Measurements from ENCODE around the gene GBP1. TPM values are rescaled to one million over a fixed set of nuclear protein-coding genes. Genes with fewer than 3 reads are reported as not detected.
"Not testable (repeated sequence)": the region's sequence is repeated elsewhere in the genome, so short reads cannot be mapped to it uniquely, and the experiment has no call there.

The GBP1 gene
- total RNA-seq, 2 experiments from 2014 or later = 141 to 144 TPM

DNA sequence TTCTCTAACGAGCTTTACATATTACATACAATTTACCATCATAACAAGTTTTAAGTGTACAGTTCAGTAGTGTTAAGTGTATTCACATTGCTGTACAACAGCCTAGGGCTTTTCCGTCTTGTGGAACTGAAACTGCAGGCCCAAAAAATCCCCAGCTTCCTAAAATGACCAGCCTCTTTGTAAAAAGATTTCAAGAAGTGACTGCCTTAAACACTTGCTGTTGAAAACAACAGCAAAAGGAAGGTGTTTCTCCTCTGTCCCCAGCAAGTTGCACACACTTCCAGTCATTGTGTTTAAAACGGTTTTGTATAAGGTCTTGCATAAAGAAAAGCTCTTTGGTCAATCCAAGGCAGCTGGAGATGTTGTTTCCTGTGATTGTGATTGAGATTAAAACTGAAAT lies 16.0 kb upstream of the GBP1 start:
- H3K9me3 Mint-ChIP-seq = peaks cover 21% of the 10 kb centered on the region
- H3K27ac Mint-ChIP-seq = no peak overlapping the region
- H3K36me3 Mint-ChIP-seq (ENCODE audit: low read depth) = peaks cover 16% of the 10 kb centered on the region
- H3K27me3 Mint-ChIP-seq = no peaks in the 10 kb centered on the region
- POLR2A ChIA-PET = no interaction called here
- H3K4me3 Mint-ChIP-seq = no peak overlapping the region
- no peak for DNase-seq
- peaks cover 6% of the 10 kb centered on the region for H3K4me1 Mint-ChIP-seq
- CTCF ChIA-PET = interaction anchor here (1.5 to 2.5 kb wide), 2 partner anchors 11 to 371 kb away, joined by 3 to 8 read pairs; no protein-coding TSS in a partner anchor

DNA sequence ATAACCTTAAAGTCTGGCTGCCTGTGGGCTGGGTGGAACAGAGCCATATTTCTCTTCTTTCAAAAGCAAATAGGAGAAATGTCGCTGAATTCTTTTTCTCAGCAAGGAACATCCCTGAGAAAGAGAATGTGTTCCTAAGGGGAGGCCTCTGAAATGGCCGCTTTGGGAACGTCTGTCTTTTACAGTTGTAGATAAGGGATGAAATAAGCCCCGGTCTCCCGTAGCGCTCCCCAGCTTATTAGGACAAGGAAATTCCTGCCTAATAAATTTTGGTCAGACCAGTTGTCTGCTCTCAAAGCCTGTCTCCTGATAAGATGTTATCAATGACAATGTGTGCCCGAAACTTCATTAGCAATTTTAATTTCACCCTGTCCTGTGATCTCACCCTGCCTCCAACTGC lies 15.1 kb upstream of the GBP1 start:
- CTCF ChIA-PET = interaction anchor here (2.5 kb wide), 1 partner anchor 10 kb away, joined by 8 read pairs; no protein-coding TSS in a partner anchor
- H3K27ac Mint-ChIP-seq, H3K4me3 Mint-ChIP-seq, DNase-seq, H3K27me3 Mint-ChIP-seq, H3K4me1 Mint-ChIP-seq, POLR2A ChIA-PET: not testable (repeated sequence)
- H3K36me3 Mint-ChIP-seq (ENCODE audit: low read depth) = peaks cover 19% of the 10 kb centered on the region
- peaks cover 23% of the 10 kb centered on the region for H3K9me3 Mint-ChIP-seq

DNA sequence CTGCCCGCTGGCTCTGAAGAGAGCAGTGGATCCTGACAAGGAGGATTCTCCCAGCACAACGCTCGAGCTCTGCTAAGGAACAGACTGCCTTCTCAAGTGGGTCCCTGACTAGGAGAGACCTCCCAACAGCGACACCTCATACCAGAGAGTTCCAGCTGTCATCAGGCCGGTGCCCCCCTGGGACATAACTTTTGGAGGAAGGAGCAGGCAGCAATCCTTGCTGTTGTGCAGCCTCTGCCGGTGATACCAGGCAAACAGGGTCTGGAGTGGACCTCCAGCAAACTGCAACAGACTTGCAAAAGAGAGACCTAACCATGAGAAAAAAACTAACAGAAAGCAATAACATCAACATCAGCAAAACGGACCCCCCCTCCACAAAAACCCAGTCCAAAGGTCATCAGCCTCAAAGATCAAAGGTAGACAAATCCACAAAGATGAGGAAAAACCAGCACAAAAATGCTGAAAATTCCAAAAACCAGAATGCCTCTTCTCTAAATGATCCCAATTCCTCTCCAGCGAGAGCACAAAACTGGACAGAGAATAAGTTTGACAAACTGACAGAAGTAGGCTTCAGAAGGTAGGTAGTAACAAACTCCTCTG lies 7.6 kb upstream of the GBP1 start:
- H3K27ac Mint-ChIP-seq, DNase-seq, CTCF ChIA-PET, H3K4me3 Mint-ChIP-seq, H3K27me3 Mint-ChIP-seq: not testable (repeated sequence)
- Mint-ChIP-seq H3K36me3 (ENCODE audit: low read depth) (peaks cover 34% of the 10 kb centered on the region), H3K9me3 (peaks cover 29% of the 10 kb centered on the region), H3K4me1 (peaks cover 23% of the 10 kb centered on the region)
- POLR2A ChIA-PET = interaction anchor here (1.3 kb wide), 1 partner anchor 50 kb away, joined by 4 read pairs; the partner anchor contains the start of gene GBP3

DNA sequence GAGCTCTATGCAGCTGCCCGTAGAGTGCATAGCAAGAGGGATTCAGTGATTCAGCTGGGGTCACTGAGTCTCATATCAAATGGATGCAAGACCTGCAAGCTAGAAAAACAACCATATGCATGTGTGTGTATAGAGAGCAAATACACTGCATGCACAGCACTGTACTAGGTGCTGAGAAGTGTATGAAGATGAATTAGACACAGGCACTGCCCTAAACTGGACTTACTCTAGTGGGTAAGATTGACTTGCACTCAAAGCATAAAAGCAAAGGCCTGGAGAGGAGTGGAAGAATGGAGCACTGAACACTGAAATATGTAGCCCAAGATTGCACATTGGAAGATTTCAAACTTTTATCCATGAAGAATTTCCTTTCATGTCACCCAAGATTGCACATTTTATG lies 5.5 kb upstream of the GBP1 start:
- POLR2A ChIA-PET = interaction anchor here (0.8 to 3.0 kb wide), 6 partner anchors 29 to 538 kb away, joined by 3 to 13 read pairs (median 6); partner anchors contain the start of genes GBP2 and GBP3
- H3K4me3 Mint-ChIP-seq = peak overlapping the region; percentile 81

DNA sequence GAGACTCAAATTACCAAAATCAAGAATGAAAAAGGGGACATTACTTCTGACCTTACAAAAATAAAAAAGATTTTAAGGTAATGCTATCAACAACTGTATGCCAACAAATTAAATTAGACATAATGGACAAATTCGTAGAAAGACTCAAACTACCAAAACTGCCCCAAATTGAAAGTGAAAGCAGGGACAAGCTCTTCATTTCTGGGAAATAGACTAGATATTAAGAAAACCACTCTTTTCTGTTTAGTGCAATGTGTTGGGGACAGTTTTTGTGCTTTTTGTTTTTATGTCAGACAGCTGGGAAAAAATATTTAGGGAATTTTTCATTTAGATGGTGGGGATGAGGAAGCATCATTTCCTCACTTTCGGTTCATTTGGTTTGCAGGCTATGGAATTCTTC lies 4.9 kb upstream of the GBP1 start:
- peaks cover 20% of the 10 kb centered on the region for H3K9me3 Mint-ChIP-seq
- peaks cover 31% of the 10 kb centered on the region for H3K4me1 Mint-ChIP-seq
- peaks cover 3% of the 10 kb centered on the region for H3K27me3 Mint-ChIP-seq
- peak overlapping the region; percentile 81 for H3K4me3 Mint-ChIP-seq
- H3K36me3 Mint-ChIP-seq (ENCODE audit: low read depth) = peaks cover 24% of the 10 kb centered on the region
- H3K27ac Mint-ChIP-seq = peak overlapping the region; percentile 75
- CTCF ChIA-PET = interaction anchor here (0.9 to 2.9 kb wide), 6 partner anchors 11 to 241 kb away, joined by 3 to 10 read pairs (median 4); partner anchors contain the start of gene GBP2
- POLR2A ChIA-PET = interaction anchor here (0.8 to 3.0 kb wide), 8 partner anchors 17 to 539 kb away, joined by 3 to 13 read pairs (median 4); partner anchors contain the start of genes GBP2 and GBP3
- DNase-seq = no peak

More for the DNA sequence above, 5.5 kb upstream of the GBP1 start:
- H3K36me3 Mint-ChIP-seq (ENCODE audit: low read depth) = peaks cover 26% of the 10 kb centered on the region
- peak overlapping the region; percentile 75 for H3K27ac Mint-ChIP-seq
- no peak for DNase-seq
- peaks cover 22% of the 10 kb centered on the region for H3K9me3 Mint-ChIP-seq
- H3K4me1 Mint-ChIP-seq = peaks cover 28% of the 10 kb centered on the region
- peaks cover 3% of the 10 kb centered on the region for H3K27me3 Mint-ChIP-seq
- CTCF ChIA-PET = interaction anchor here (2.0 to 2.9 kb wide), 3 partner anchors 11 to 71 kb away, joined by 6 to 10 read pairs (median 8); no protein-coding TSS in a partner anchor

DNA sequence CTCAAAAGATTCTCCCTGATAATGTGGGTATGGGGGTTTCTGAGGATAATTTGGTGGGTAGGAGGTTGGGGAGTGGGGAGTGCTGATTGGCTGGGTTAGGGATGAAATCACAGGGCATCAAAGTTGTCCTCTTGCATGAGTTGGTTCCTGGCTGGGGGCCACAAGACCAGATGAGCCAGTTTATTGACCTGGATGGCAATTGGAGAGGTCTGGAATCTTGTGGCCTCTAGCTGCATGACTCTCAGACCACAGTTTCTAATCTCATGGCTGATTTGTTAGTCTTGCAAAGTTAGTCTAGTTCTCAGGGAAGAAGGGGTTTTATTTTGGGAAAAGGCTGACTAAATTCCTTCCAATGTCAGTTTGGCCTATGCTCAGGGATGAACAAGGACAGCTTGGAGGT lies 3.3 kb upstream of the GBP1 start:
- ChIA-PET CTCF (interaction anchor here (2.9 kb wide), 1 partner anchor 17 kb away, joined by 10 read pairs; no protein-coding TSS in a partner anchor), POLR2A (interaction anchor here (1.0 to 3.0 kb wide), 4 partner anchors 46 to 204 kb away, joined by 3 to 13 read pairs (median 4); partner anchors contain the start of genes GBP3 and GBP4)
- H3K36me3 Mint-ChIP-seq (ENCODE audit: low read depth) = peaks cover 26% of the 10 kb centered on the region
- peaks cover 37% of the 10 kb centered on the region for H3K4me1 Mint-ChIP-seq
- H3K4me3 Mint-ChIP-seq = no peak overlapping the region
- DNase-seq = no peak
- no peak overlapping the region for H3K27ac Mint-ChIP-seq
- H3K27me3 Mint-ChIP-seq = no peaks in the 10 kb centered on the region
- peaks cover 4% of the 10 kb centered on the region for H3K9me3 Mint-ChIP-seq

DNA sequence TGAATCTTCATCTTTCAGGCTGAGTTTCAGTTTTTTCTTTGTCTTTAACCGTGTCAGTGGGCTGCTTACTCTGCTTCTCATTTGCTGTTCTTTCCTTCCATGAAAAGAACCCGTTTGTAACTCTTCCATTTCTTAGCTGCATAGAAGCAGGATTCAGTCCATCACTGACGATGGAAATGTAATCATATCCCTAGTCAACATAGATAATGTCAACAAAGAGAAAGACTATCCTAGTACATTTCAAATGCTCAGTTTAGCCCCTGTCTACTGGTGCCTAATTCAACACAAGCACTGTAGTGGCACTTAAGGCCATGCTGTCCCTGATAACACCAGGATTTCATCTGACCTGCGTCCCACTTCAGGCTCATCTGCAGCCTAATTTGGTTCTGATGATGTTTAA lies 376 bp downstream of the GBP1 start:
- peaks cover 56% of the 10 kb centered on the region for H3K4me1 Mint-ChIP-seq
- no peaks in the 10 kb centered on the region for H3K9me3 Mint-ChIP-seq
- ChIA-PET CTCF (interaction anchor here (1.0 to 2.9 kb wide), 8 partner anchors 17 to 294 kb away, joined by 3 to 19 read pairs (median 4); no protein-coding TSS in a partner anchor), POLR2A (interaction anchor here (0.6 to 4.7 kb wide), 22 partner anchors 9 to 547 kb away, joined by 3 to 65 read pairs (median 4); partner anchors contain the start of genes GBP3, GBP4 and GBP6)
- peaks cover 53% of the 10 kb centered on the region for H3K36me3 Mint-ChIP-seq (ENCODE audit: low read depth)
- no peak for DNase-seq
- H3K27ac Mint-ChIP-seq = peak overlapping the region; percentile 88
- peak overlapping the region; percentile 96 for H3K4me3 Mint-ChIP-seq
- H3K27me3 Mint-ChIP-seq = no peaks in the 10 kb centered on the region

- peak overlapping the region; percentile 96 for H3K4me3 Mint-ChIP-seq
- no peaks in the 10 kb centered on the region for H3K27me3 Mint-ChIP-seq
- CTCF ChIA-PET = interaction anchor here (1.1 to 2.9 kb wide), 4 partner anchors 23 to 90 kb away, joined by 3 to 19 read pairs (median 4); partner anchors contain the start of gene GBP2
- POLR2A ChIA-PET = interaction anchor here (2.2 to 4.7 kb wide), 4 partner anchors 22 to 136 kb away, joined by 5 to 65 read pairs (median 14); partner anchors contain the start of genes GBP3 and GBP4
- DNase-seq = no peak
- H3K27ac Mint-ChIP-seq = peak overlapping the region; percentile 34
- no peaks in the 10 kb centered on the region for H3K9me3 Mint-ChIP-seq
- H3K4me1 Mint-ChIP-seq = peaks cover 53% of the 10 kb centered on the region
- H3K36me3 Mint-ChIP-seq (ENCODE audit: low read depth) = peaks cover 64% of the 10 kb centered on the region
Observed at GRCh38 chr1:89063094-89063493, 1.9 kb downstream of the GBP1 start.

DNA sequence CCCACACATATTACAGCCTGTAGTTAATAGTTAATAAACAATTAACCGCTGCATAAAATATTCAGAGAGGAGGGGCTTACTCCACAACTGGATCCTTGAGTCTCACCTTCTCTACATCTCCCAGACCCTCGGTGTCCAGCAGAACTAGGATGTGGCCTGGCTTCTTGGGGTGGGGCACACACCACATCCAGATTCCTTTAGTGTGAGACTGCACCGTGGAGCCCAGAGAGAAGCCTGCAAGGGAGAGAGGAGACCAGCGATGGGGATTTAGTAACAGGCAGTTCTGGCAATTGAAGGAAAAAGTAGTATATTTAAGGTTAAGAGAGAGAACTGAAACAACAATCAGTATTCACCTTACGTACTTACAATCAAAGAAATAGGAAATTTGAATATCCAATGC lies 4.9 kb downstream of the GBP1 start:
- Mint-ChIP-seq H3K27ac (no peak overlapping the region), H3K4me1 (peaks cover 44% of the 10 kb centered on the region), H3K4me3 (no peak overlapping the region), H3K36me3 (ENCODE audit: low read depth) (peaks cover 93% of the 10 kb centered on the region), H3K9me3 (no peaks in the 10 kb centered on the region), H3K27me3 (no peaks in the 10 kb centered on the region)
- no peak for DNase-seq
- ChIA-PET POLR2A (no interaction called here), CTCF (no interaction called here)

DNA sequence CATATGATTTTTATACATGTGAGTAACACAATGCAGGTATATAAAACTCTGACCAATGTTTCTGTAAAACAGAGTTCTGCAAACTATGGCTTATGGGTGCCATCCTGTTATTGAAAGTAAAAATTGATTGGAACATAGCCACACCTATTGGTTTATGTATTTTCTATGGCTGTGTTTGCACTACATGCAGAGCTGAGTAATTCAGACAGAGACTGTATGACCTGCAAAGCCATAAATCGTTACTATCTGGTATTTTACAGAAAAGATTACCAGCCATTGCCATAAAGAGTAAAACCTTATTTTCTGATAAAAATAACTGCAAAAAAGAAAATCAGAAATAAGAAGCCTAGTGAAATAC lies 13.1 kb downstream of the GBP1 start:
- CTCF ChIA-PET = no interaction called here
- Mint-ChIP-seq H3K4me1 (peaks cover 8% of the 10 kb centered on the region), H3K27me3 (no peaks in the 10 kb centered on the region), H3K9me3 (no peaks in the 10 kb centered on the region), H3K27ac (no peak overlapping the region), H3K36me3 (ENCODE audit: low read depth) (peaks cover 83% of the 10 kb centered on the region), H3K4me3 (no peak overlapping the region)
- POLR2A ChIA-PET = interaction anchor here (1.1 kb wide), 2 partner anchors 12 to 30 kb away, joined by 3 read pairs; no protein-coding TSS in a partner anchor
- no peak for DNase-seq

- ChIA-PET POLR2A (interaction anchor here (1.1 kb wide), 2 partner anchors 12 to 29 kb away, joined by 3 read pairs; no protein-coding TSS in a partner anchor), CTCF (no interaction called here)
- Mint-ChIP-seq H3K36me3 (ENCODE audit: low read depth) (peaks cover 78% of the 10 kb centered on the region), H3K4me1 (peaks cover 8% of the 10 kb centered on the region), H3K27me3 (no peaks in the 10 kb centered on the region), H3K9me3 (no peaks in the 10 kb centered on the region), H3K27ac (no peak overlapping the region), H3K4me3 (no peak overlapping the region)
- no peak for DNase-seq
Observed at GRCh38 chr1:89051300-89051954, 13.6 kb downstream of the GBP1 start.

DNA sequence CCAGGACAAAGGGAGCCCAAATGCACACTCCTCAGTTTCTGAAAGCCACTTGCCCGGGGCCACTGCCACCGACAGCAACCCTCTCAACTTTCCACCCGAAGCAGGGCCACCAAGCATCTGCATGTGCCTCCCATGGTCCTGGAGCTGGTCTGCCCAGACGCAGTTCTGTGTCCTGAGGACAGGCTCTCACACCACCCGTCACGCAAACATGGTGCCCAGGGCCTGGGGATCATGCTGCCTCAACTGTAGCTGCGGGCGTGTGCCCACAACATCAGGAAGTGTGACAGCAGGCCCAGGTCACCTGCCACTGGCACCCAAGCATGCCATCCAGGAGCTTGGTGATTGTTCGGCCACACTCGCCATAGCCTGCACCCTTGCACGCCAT lies 14.4 kb downstream of the GBP1 start:
- ChIA-PET POLR2A (interaction anchor here (1.1 kb wide), 2 partner anchors 13 to 28 kb away, joined by 3 read pairs; no protein-coding TSS in a partner anchor), CTCF (no interaction called here)
- peaks cover 70% of the 10 kb centered on the region for H3K36me3 Mint-ChIP-seq (ENCODE audit: low read depth)
- H3K9me3 Mint-ChIP-seq = no peaks in the 10 kb centered on the region
- H3K27ac Mint-ChIP-seq = no peak overlapping the region
- H3K4me3 Mint-ChIP-seq = no peak overlapping the region
- no peak for DNase-seq
- H3K4me1 Mint-ChIP-seq = peaks cover 7% of the 10 kb centered on the region
- H3K27me3 Mint-ChIP-seq = no peaks in the 10 kb centered on the region
